Tibial nerve (tissue), 3 donors: ENCODE results near the gene TREML2.

ENCODE experiments used
- POLR2A ChIP-seq, 2 donors: fragments of 450-650 bp; IDR thresholded peaks; one replicate each; pipeline ENCODE4 v1.6.1; 2017; ENCODE audit warnings: antibody characterized with exemption in 2 of 2, mild to moderate bottlenecking in 2 of 2, moderate library complexity in 2 of 2
- TF ChIP-seq, protein P1 (sequence below), 5 experiments: fragments of 200-600 bp in 3 of 5; fragments of 450-650 bp in 2 of 5; sonication (generic) in 3 of 5; IDR thresholded peaks; one replicate each; pipeline ENCODE4 v1.5.1; 2016 to 2019; ENCODE audit warnings: antibody characterized with exemption in 5 of 5, mild to moderate bottlenecking in 3 of 5, moderate library complexity in 2 of 5

DNA sequence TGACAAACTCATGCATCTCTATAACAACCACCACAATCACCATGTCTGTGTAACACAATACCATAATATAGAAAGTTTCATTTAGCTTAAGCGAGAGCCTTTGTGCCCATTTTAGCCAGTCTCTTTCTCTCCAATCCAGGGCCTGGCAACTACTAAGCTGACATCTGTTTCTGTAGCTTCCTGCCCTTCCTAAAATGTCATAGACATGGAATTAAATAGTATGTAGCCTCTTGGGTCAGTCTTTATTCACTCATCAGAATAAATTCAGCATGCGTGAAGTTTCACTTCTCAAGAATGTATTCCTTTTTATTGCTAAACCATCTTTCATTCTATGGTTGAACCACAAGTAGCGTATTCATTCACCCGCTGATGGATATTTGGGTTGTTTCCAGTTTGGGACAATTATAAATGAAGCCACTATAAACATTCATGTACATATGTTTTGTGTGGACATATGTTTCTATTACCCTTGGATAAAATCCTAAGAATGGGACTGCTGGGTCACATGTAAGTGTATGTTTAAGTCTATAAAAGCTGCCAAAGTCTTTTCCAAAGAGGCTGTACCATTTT lies 36.3 kb downstream of the TREML2 start:
- no peak for TF ChIP-seq POLR2A (IDR thresholded peaks at IDR 0.05)
- TF ChIP-seq, protein P1, sequence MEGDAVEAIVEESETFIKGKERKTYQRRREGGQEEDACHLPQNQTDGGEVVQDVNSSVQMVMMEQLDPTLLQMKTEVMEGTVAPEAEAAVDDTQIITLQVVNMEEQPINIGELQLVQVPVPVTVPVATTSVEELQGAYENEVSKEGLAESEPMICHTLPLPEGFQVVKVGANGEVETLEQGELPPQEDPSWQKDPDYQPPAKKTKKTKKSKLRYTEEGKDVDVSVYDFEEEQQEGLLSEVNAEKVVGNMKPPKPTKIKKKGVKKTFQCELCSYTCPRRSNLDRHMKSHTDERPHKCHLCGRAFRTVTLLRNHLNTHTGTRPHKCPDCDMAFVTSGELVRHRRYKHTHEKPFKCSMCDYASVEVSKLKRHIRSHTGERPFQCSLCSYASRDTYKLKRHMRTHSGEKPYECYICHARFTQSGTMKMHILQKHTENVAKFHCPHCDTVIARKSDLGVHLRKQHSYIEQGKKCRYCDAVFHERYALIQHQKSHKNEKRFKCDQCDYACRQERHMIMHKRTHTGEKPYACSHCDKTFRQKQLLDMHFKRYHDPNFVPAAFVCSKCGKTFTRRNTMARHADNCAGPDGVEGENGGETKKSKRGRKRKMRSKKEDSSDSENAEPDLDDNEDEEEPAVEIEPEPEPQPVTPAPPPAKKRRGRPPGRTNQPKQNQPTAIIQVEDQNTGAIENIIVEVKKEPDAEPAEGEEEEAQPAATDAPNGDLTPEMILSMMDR (IDR thresholded peaks at IDR 0.05): no peak
